CD4-positive, alpha-beta memory T cell (primary cell): ENCODE data around the gene OSTC. TPM values are rescaled to one million over a fixed set of nuclear protein-coding genes. Genes with fewer than 3 reads are reported as not detected.

Source experiments
- CTCF ChIA-PET: fragments of 350-600 bp; sonication (Branson Sonifier 250); formaldehyde crosslinking; loops from one replicate; lab custom pipeline; 2021; ENCODE audit warnings: inconsistent platforms; ENCODE audit not compliant: partially characterized antibody; lab: Charles Lee
- POLR2A ChIA-PET: fragments of 350-600 bp; sonication (Branson Sonifier 250); formaldehyde crosslinking; loops from one replicate; lab custom pipeline; 2021; ENCODE audit not compliant: partially characterized antibody; lab: Charles Lee
- DNase-seq, 5 donors: peaks; one replicate each; pipeline versions ENCODE4 v3.0.0 to v3.0.0-alpha.2; 2020 to 2022; ENCODE audit warnings: mixed read lengths in 1 of 5
- H3K27ac ChIP-seq: one replicate; pipeline ENCODE4 v1.7.0; 2013; ENCODE audit warnings: low read depth, low read length
- H3K27me3 ChIP-seq: 2 replicates; pipeline ENCODE4 v1.7.0; 2013; ENCODE audit warnings: mild to moderate bottlenecking, low read length, moderate library complexity; ENCODE audit not compliant: insufficient read depth
- H3K36me3 ChIP-seq: 2 replicates; pipeline ENCODE4 v1.7.0; 2013; ENCODE audit warnings: mild to moderate bottlenecking, low read length, moderate library complexity; ENCODE audit not compliant: insufficient read depth
- H3K4me1 ChIP-seq: 2 replicates; pipeline ENCODE4 v1.7.0; 2013; ENCODE audit warnings: mild to moderate bottlenecking, low read length, moderate library complexity; ENCODE audit not compliant: insufficient read depth
- H3K4me3 ChIP-seq, 2 donors: one replicate each; pipeline ENCODE4 v1.7.0; 2013; ENCODE audit warnings: low read length in 2 of 2, mild to moderate bottlenecking in 1 of 2
- H3K9me3 ChIP-seq, 2 donors: one replicate each; pipeline ENCODE4 v1.7.0; 2013; ENCODE audit warnings: low read length in 2 of 2, control low read depth in 1 of 2; ENCODE audit not compliant: control insufficient read depth in 1 of 2
- H3K27ac Mint-ChIP-seq, 7 donors: one replicate each; pipeline ENCODE4 v1.8.0; 2020 to 2021; ENCODE audit warnings: mixed read lengths in 7 of 7, mild to moderate bottlenecking in 6 of 7, inconsistent platforms in 3 of 7, moderate library complexity in 3 of 7
- H3K27me3 Mint-ChIP-seq, 2 donors: one replicate each; pipeline ENCODE4 v1.8.0; 2020 to 2021; ENCODE audit warnings: mixed read lengths in 2 of 2
- H3K36me3 Mint-ChIP-seq, 2 donors: one replicate each; pipeline ENCODE4 v1.8.0; 2020 to 2021; ENCODE audit warnings: mixed read lengths in 2 of 2, inconsistent platforms in 1 of 2, mild to moderate bottlenecking in 1 of 2
- H3K4me1 Mint-ChIP-seq, 4 donors: one replicate each; pipeline ENCODE4 v1.8.0; 2020 to 2021; ENCODE audit warnings: mixed read lengths in 4 of 4, mild to moderate bottlenecking in 1 of 4
- H3K4me3 Mint-ChIP-seq, 8 donors: one replicate each; pipeline ENCODE4 v1.8.0; 2020 to 2021; ENCODE audit warnings: mixed read lengths in 8 of 8, mild to moderate bottlenecking in 7 of 8, moderate library complexity in 6 of 8, inconsistent platforms in 3 of 8
- H3K9me3 Mint-ChIP-seq, 8 donors: one replicate each; pipeline ENCODE4 v1.8.0; 2020 to 2021; ENCODE audit warnings: mixed read lengths in 8 of 8, mild to moderate bottlenecking in 5 of 8, inconsistent platforms in 3 of 8, moderate library complexity in 1 of 8
- intact Hi-C: fragments of 100-400 bp; cut with micrococcal nuclease; formaldehyde crosslinking; loops from one replicate; pipeline ENCODE4 v1.15.1; 2023
- polyA plus RNA-seq, 2 donors: library from polyadenylated mRNA; unstranded; fragments of 300-500 nt; fragmentation: Illumina TruSeq; gene quantifications; one replicate each; pipeline ENCODE4 v1.2.3, GENCODE V29; 2021
- total RNA-seq, 2 experiments: library from RNA; stranded (reverse); gene quantifications; one replicate each; pipeline ENCODE4 v1.2.3, GENCODE V29; 2021

The OSTC gene
- total and polyA plus RNA-seq, 4 experiments from 2014 or later = 67.9 to 213 (median 112) TPM

GRCh38 chr4:108622828-108623227 lies 27.6 kb upstream of the OSTC start:
- Histone ChIP-seq H3K27ac (peak overlapping the region; percentile 79), H3K36me3 (peaks cover 62% of the 10 kb centered on the region), H3K4me1 (peaks cover 49% of the 10 kb centered on the region), H3K4me3 (no peak overlapping the region), H3K9me3 (no peaks in the 10 kb centered on the region), H3K27me3 (no peaks in the 10 kb centered on the region)
- intact Hi-C loops = no loop called here
- POLR2A ChIA-PET = interaction anchor here (1.4 kb wide), 1 partner anchor 28 kb away, joined by 10 read pairs; the partner anchor contains the start of gene OSTC
- Mint-ChIP-seq H3K27ac (peak overlapping the region in 6 of 7 donors; percentile 25 to 99 (median 64)), H3K9me3 (no peaks in the 10 kb centered on the region), H3K4me3 (peak overlapping the region; percentile 1 to 97 (median 16)), H3K27me3 (no peaks in the 10 kb centered on the region), H3K4me1 (peaks cover 38 to 58% (median 49%) of the 10 kb centered on the region in 4 donors), H3K36me3 (peaks cover 34 to 66% of the 10 kb centered on the region in 2 donors)
- CTCF ChIA-PET = no interaction called here
- DNase-seq = no peak

- Histone ChIP-seq H3K27ac (no peak overlapping the region), H3K27me3 (no peaks in the 10 kb centered on the region), H3K36me3 (peaks cover 69% of the 10 kb centered on the region), H3K4me3 (no peak overlapping the region), H3K4me1 (peaks cover 40% of the 10 kb centered on the region), H3K9me3 (no peaks in the 10 kb centered on the region)
- ChIA-PET POLR2A (interaction anchor here (1.1 to 1.4 kb wide), 2 partner anchors 8 to 26 kb away, joined by 3 to 10 read pairs; partner anchors contain the start of gene OSTC), CTCF (no interaction called here)
- Mint-ChIP-seq H3K4me3 (peak overlapping the region in 1 of 8 donors; percentile 7), H3K4me1 (peaks cover 31 to 50% (median 41%) of the 10 kb centered on the region in 4 donors), H3K27me3 (no peaks in the 10 kb centered on the region), H3K9me3 (no peaks in the 10 kb centered on the region), H3K27ac (peak overlapping the region in 5 of 7 donors; percentile 15 to 95 (median 53)), H3K36me3 (peaks cover 34 to 77% of the 10 kb centered on the region in 2 donors)
- intact Hi-C loops = no loop called here
- DNase-seq = no peak
These were observed 25.9 kb upstream of the OSTC start for GRCh38 chr4:108624263-108625056.

GRCh38 chr4:108626056-108626455 lies 24.3 kb upstream of the OSTC start:
- H3K4me1 Mint-ChIP-seq = peaks cover 22 to 34% (median 28%) of the 10 kb centered on the region in 4 donors
- no peaks in the 10 kb centered on the region for H3K9me3 Mint-ChIP-seq
- intact Hi-C loops = no loop called here
- Histone ChIP-seq H3K4me1 (peaks cover 33% of the 10 kb centered on the region), H3K27ac (no peak overlapping the region), H3K27me3 (no peaks in the 10 kb centered on the region), H3K9me3 (no peaks in the 10 kb centered on the region), H3K36me3 (peaks cover 81% of the 10 kb centered on the region), H3K4me3 (no peak overlapping the region)
- POLR2A ChIA-PET = interaction anchor here (1.2 to 1.3 kb wide), 2 partner anchors 15 to 24 kb away, joined by 3 to 4 read pairs; partner anchors contain the start of gene OSTC
- no peak overlapping the region for H3K4me3 Mint-ChIP-seq
- peaks cover 46 to 83% of the 10 kb centered on the region in 2 donors for H3K36me3 Mint-ChIP-seq
- peak overlapping the region in 2 of 7 donors; percentile 53 to 57 for H3K27ac Mint-ChIP-seq
- no peaks in the 10 kb centered on the region for H3K27me3 Mint-ChIP-seq
- CTCF ChIA-PET = no interaction called here
- DNase-seq = no peak

- H3K27ac Mint-ChIP-seq = peak overlapping the region in 1 of 7 donors; percentile 71
- Histone ChIP-seq H3K36me3 (peaks cover 74% of the 10 kb centered on the region), H3K27me3 (no peaks in the 10 kb centered on the region), H3K9me3 (no peaks in the 10 kb centered on the region), H3K27ac (no peak overlapping the region), H3K4me3 (no peak overlapping the region), H3K4me1 (peaks cover 10% of the 10 kb centered on the region)
- no peaks in the 10 kb centered on the region for H3K27me3 Mint-ChIP-seq
- intact Hi-C loops = no loop called here
- ChIA-PET CTCF (no interaction called here), POLR2A (interaction anchor here (0.6 to 3.1 kb wide), 3 partner anchors 8 to 52 kb away, joined by 3 to 15 read pairs (median 4); partner anchors contain the start of gene RPL34)
- H3K9me3 Mint-ChIP-seq = no peaks in the 10 kb centered on the region
- H3K4me3 Mint-ChIP-seq = no peak overlapping the region
- peaks cover 12 to 15% (median 13%) of the 10 kb centered on the region in 4 donors for H3K4me1 Mint-ChIP-seq
- H3K36me3 Mint-ChIP-seq = peaks cover 45 to 84% of the 10 kb centered on the region in 2 donors
- no peak for DNase-seq
These were observed 22.0 kb upstream of the OSTC start for GRCh38 chr4:108628411-108628810.

- Mint-ChIP-seq H3K4me3 (no peak overlapping the region), H3K27ac (peak overlapping the region in 2 of 7 donors; percentile 59 to 69), H3K27me3 (no peaks in the 10 kb centered on the region), H3K36me3 (peaks cover 30 to 48% of the 10 kb centered on the region in 2 donors), H3K4me1 (peaks cover 0 to 1% (median 0%) of the 10 kb centered on the region in 4 donors), H3K9me3 (no peaks in the 10 kb centered on the region)
- intact Hi-C loops = no loop called here
- H3K27ac ChIP-seq = no peak overlapping the region
- DNase-seq = no peak
- H3K27me3 ChIP-seq = no peaks in the 10 kb centered on the region
- no peaks in the 10 kb centered on the region for H3K4me1 ChIP-seq
- CTCF ChIA-PET = no interaction called here
- H3K36me3 ChIP-seq = peaks cover 26% of the 10 kb centered on the region
- no peaks in the 10 kb centered on the region for H3K9me3 ChIP-seq
- POLR2A ChIA-PET = interaction anchor here (1.5 kb wide), 1 partner anchor 15 kb away, joined by 4 read pairs; the partner anchor contains the start of gene RPL34
- no peak overlapping the region for H3K4me3 ChIP-seq
These were observed 15.2 kb upstream of the OSTC start for GRCh38 chr4:108635070-108635655.

GRCh38 chr4:108636246-108636645 lies 14.2 kb upstream of the OSTC start:
- no peaks in the 10 kb centered on the region for H3K27me3 ChIP-seq
- Mint-ChIP-seq H3K27ac (peak overlapping the region in 2 of 7 donors; percentile 0 to 75), H3K27me3 (no peaks in the 10 kb centered on the region), H3K4me1 (peaks cover 0 to 1% (median 0%) of the 10 kb centered on the region in 4 donors), H3K4me3 (no peak overlapping the region), H3K9me3 (no peaks in the 10 kb centered on the region), H3K36me3 (peaks cover 23 to 39% of the 10 kb centered on the region in 2 donors)
- no peak overlapping the region for H3K27ac ChIP-seq
- CTCF ChIA-PET = interaction anchor here (1.3 to 2.1 kb wide), 2 partner anchors 11 to 617 kb away, joined by 3 to 6 read pairs; no protein-coding TSS in a partner anchor
- intact Hi-C loops = no loop called here
- no peak for DNase-seq
- POLR2A ChIA-PET = interaction anchor here (0.6 kb wide), 1 partner anchor 8 kb away, joined by 4 read pairs; no protein-coding TSS in a partner anchor
- H3K4me3 ChIP-seq = no peak overlapping the region
- no peaks in the 10 kb centered on the region for H3K9me3 ChIP-seq
- peaks cover 17% of the 10 kb centered on the region for H3K36me3 ChIP-seq
- no peaks in the 10 kb centered on the region for H3K4me1 ChIP-seq
